H9 (cell line): ENCODE data around the gene EPAS1. TPM values are rescaled to one million over a fixed set of nuclear protein-coding genes. Genes with fewer than 3 reads are reported as not detected.

Experiments used
- DNase-seq: peaks from one replicate; pipeline ENCODE4 v3.0.0-alpha.2; 2017
- H2AFZ ChIP-seq: one replicate; pipeline ENCODE4 v1.6.1; 2013; ENCODE audit warnings: mild to moderate bottlenecking, low read length, control low read depth, moderate library complexity
- H2AK5ac ChIP-seq: 2 replicates; pipeline ENCODE4 v1.6.1; 2013; ENCODE audit warnings: low read length, control low read depth, mixed read lengths; ENCODE audit not compliant: insufficient read length
- H2BK120ac ChIP-seq: one replicate; pipeline ENCODE4 v1.6.1; 2013; ENCODE audit warnings: low read depth, mild to moderate bottlenecking, low read length, control low read depth, inconsistent platforms; ENCODE audit not compliant: poor library complexity, severe bottlenecking
- H2BK12ac ChIP-seq: 2 replicates; pipeline ENCODE4 v1.6.1; 2013; ENCODE audit warnings: low read length, control low read depth, mixed read lengths, low read depth; ENCODE audit not compliant: insufficient read length
- H2BK15ac ChIP-seq: 2 replicates; pipeline ENCODE4 v1.6.1; 2013; ENCODE audit warnings: low read depth, low read length, control low read depth
- H2BK20ac ChIP-seq: one replicate; pipeline ENCODE4 v1.6.1; 2013; ENCODE audit warnings: low read depth, mild to moderate bottlenecking, low read length, control low read depth, inconsistent platforms; ENCODE audit not compliant: poor library complexity, severe bottlenecking
- H2BK5ac ChIP-seq: 2 replicates; pipeline ENCODE4 v1.6.1; 2013; ENCODE audit warnings: low read length, control low read depth, mixed read lengths; ENCODE audit not compliant: insufficient read length
- H3K14ac ChIP-seq: 2 replicates; pipeline ENCODE4 v1.6.1; 2013; ENCODE audit warnings: low read length, control low read depth; ENCODE audit not compliant: insufficient read depth
- H3K18ac ChIP-seq: 2 replicates; pipeline ENCODE4 v1.6.1; 2013; ENCODE audit warnings: low read depth, mild to moderate bottlenecking, mixed read lengths, low read length, control low read depth; ENCODE audit not compliant: insufficient read length
- H3K23ac ChIP-seq: 2 replicates; pipeline ENCODE4 v1.6.1; 2013; ENCODE audit warnings: low read length, control low read depth, mixed read lengths, low read depth; ENCODE audit not compliant: insufficient read length
- H3K23me2 ChIP-seq: 2 replicates; pipeline ENCODE4 v1.6.1; 2013; ENCODE audit warnings: low read depth, mild to moderate bottlenecking, mixed read lengths, low read length, control low read depth; ENCODE audit not compliant: insufficient read length, poor library complexity, severe bottlenecking
- H3K27ac ChIP-seq: 2 replicates; pipeline ENCODE4 v1.5.1; 2013; ENCODE audit warnings: low read length, control low read depth, mixed read lengths, low read depth; ENCODE audit not compliant: insufficient read length
- H3K27me3 ChIP-seq: 2 replicates; pipeline ENCODE4 v1.6.1; 2013; ENCODE audit warnings: low read length, control low read depth, inconsistent platforms; ENCODE audit not compliant: insufficient read depth
- H3K4ac ChIP-seq: 2 replicates; pipeline ENCODE4 v1.6.1; 2013; ENCODE audit warnings: low read depth, mild to moderate bottlenecking, control low read depth, inconsistent platforms, low read length, moderate library complexity
- H3K4me1 ChIP-seq: 2 replicates; pipeline ENCODE4 v1.6.1; 2013; ENCODE audit warnings: low read length, control low read depth, inconsistent platforms; ENCODE audit not compliant: insufficient read depth
- H3K4me2 ChIP-seq: 2 replicates; pipeline ENCODE4 v1.6.1; 2013; ENCODE audit warnings: low read length, control low read depth, mixed read lengths; ENCODE audit not compliant: insufficient read length, insufficient read depth
- H3K56ac ChIP-seq: 2 replicates; pipeline ENCODE4 v1.6.1; 2013; ENCODE audit warnings: low read depth, mild to moderate bottlenecking, mixed read lengths, low read length, control low read depth; ENCODE audit not compliant: insufficient read length
- H3K79me1 ChIP-seq: 2 replicates; pipeline ENCODE4 v1.6.1; 2013; ENCODE audit warnings: low read depth, mild to moderate bottlenecking, moderate library complexity, low read length, control low read depth, inconsistent platforms; ENCODE audit not compliant: insufficient read depth, poor library complexity, severe bottlenecking
- H3K79me2 ChIP-seq: 2 replicates; pipeline ENCODE4 v1.6.1; 2013; ENCODE audit warnings: low read length, control low read depth, inconsistent platforms; ENCODE audit not compliant: insufficient read depth
- H3K9ac ChIP-seq: 2 replicates; pipeline ENCODE4 v1.6.1; 2013; ENCODE audit warnings: low read length, control low read depth, mixed read lengths; ENCODE audit not compliant: insufficient read length; ENCODE audit errors: extremely low read depth
- H3K9me3 ChIP-seq: one replicate; pipeline ENCODE4 v1.6.1; 2013; ENCODE audit warnings: low read depth, low read length, inconsistent platforms; ENCODE audit not compliant: control insufficient read depth
- H3T11ph ChIP-seq: one replicate; pipeline ENCODE4 v1.6.1; 2013; ENCODE audit warnings: mild to moderate bottlenecking, low read length, control low read depth, inconsistent platforms
- H4K20me1 ChIP-seq: one replicate; pipeline ENCODE4 v1.6.1; 2013; ENCODE audit not compliant: control insufficient read depth, insufficient read length, insufficient read depth
- H4K5ac ChIP-seq: 2 replicates; pipeline ENCODE4 v1.6.1; 2013; ENCODE audit warnings: low read depth, mild to moderate bottlenecking, mixed read lengths, low read length, control low read depth; ENCODE audit not compliant: insufficient read length
- H4K8ac ChIP-seq: replicated peaks from 2 replicates; pipeline ENCODE4 v1.6.1; 2013; ENCODE audit warnings: low read length, control low read depth, mixed read lengths, low read depth; ENCODE audit not compliant: insufficient read length
- H4K91ac ChIP-seq: 2 replicates; pipeline ENCODE4 v1.6.1; 2013; ENCODE audit warnings: low read depth, mild to moderate bottlenecking, moderate library complexity, mixed read lengths, low read length, control low read depth; ENCODE audit not compliant: insufficient read length
- H3K27ac Mint-ChIP-seq, 3 experiments: 2 replicates in 2 of 3; 3 replicates in 1 of 3; pipeline ENCODE4 v1.8.0; 2020 to 2021; ENCODE audit warnings: mixed read lengths in 3 of 3, mild to moderate bottlenecking in 1 of 3, moderate library complexity in 1 of 3
- H3K27me3 Mint-ChIP-seq: 2 replicates; pipeline ENCODE4 v1.8.0; 2021; ENCODE audit warnings: low read depth, mild to moderate bottlenecking, moderate library complexity, mixed read lengths
- H3K36me3 Mint-ChIP-seq, 3 experiments: 2 replicates in 2 of 3; 3 replicates in 1 of 3; pipeline ENCODE4 v1.8.0; 2020 to 2021; ENCODE audit warnings: low read depth in 3 of 3, mixed read lengths in 3 of 3; ENCODE audit not compliant: insufficient read depth in 1 of 3
- H3K4me1 Mint-ChIP-seq, 2 experiments: 2 replicates each; pipeline ENCODE4 v1.8.0; 2020; ENCODE audit warnings: mixed read lengths in 2 of 2
- H3K4me3 Mint-ChIP-seq, 2 experiments: 2 replicates in 1 of 2; 3 replicates in 1 of 2; pipeline ENCODE4 v1.8.0; 2020 to 2021; ENCODE audit warnings: mild to moderate bottlenecking in 2 of 2, mixed read lengths in 2 of 2, moderate library complexity in 1 of 2
- H3K9me3 Mint-ChIP-seq, 2 experiments: 2 replicates in 1 of 2; 3 replicates in 1 of 2; pipeline ENCODE4 v1.8.0; 2020; ENCODE audit warnings: mild to moderate bottlenecking in 2 of 2, mixed read lengths in 2 of 2, moderate library complexity in 1 of 2
- CTCF ChIP-seq: fragments of 200-600 bp; sonication (generic); conservative IDR thresholded peaks from 3 replicates; pipeline ENCODE4 v1.8.0; 2021; ENCODE audit warnings: antibody characterized with exemption, mild to moderate bottlenecking
- WGBS: extraction: QIAGEN DNeasy Blood & Tissue Kit; methylation state at CpG from one replicate; pipeline ENCODE4 v1.1.7; 2013; ENCODE audit warnings: missing lambda C conversion rate, low lambda C conversion rate, mixed read lengths; ENCODE audit not compliant: insufficient read length; ENCODE audit errors: extremely low coverage; 5-methylcytosine and 5-hydroxymethylcytosine counted together
- total RNA-seq: library from RNA; stranded (reverse); gene quantifications from 2 replicates; pipeline ENCODE4 v1.2.1, GENCODE V29; 2021

The EPAS1 gene
- total RNA-seq, 1 experiment from 2014 or later: 1.1 TPM

DNA sequence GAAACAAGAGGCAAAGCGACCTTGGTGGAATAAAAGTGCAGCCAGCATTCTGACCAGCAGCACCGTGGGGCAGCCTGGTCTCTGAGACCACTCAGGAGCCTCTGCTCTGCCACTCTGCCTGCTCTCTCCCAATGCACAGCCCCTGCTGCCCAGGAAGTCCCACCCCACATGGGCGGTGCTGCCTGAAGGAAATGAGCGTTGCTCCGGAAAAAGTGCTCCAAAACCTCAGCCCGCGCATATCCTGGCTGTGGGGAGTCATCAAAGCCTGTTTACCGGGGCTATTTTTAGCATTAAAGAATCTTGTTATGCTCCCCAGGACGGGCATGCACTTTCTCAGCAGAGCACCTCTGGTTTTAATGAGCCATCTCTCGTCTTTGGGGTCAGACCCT lies 54.5 kb downstream of the EPAS1 start:
- Histone ChIP-seq H3T11ph (no peak overlapping the region), H3K23me2 (no peaks in the 10 kb centered on the region), H2BK120ac (no peak overlapping the region), H3K79me1 (no peaks in the 10 kb centered on the region), H3K4ac (no peak overlapping the region), H2AK5ac (no peak overlapping the region), H3K27ac (no peak overlapping the region), H2AFZ (no peak overlapping the region), H4K91ac (no peak overlapping the region), H3K9ac (no peak overlapping the region), H2BK5ac (no peak overlapping the region), H2BK12ac (no peak overlapping the region), H3K4me1 (no peaks in the 10 kb centered on the region; the same call in 1 of the 2 replicates), H3K27me3 (no peaks in the 10 kb centered on the region), H2BK15ac (no peak overlapping the region), H4K8ac (no peak overlapping the region), H3K23ac (no peak overlapping the region), H4K20me1 (no peaks in the 10 kb centered on the region), H3K14ac (no peak overlapping the region), H3K56ac (no peak overlapping the region), H4K5ac (no peak overlapping the region), H2BK20ac (no peak overlapping the region), H3K4me2 (no peak overlapping the region), H3K9me3 (no peaks in the 10 kb centered on the region), H3K79me2 (no peaks in the 10 kb centered on the region), H3K18ac (no peak overlapping the region)
- Mint-ChIP-seq H3K27me3 (peaks cover 2% of the 10 kb centered on the region; the same call in 1 of the 2 replicates), H3K27ac (no peak overlapping the region), H3K4me3 (no peak overlapping the region), H3K9me3 (no peaks in the 10 kb centered on the region), H3K4me1 (peaks cover 13 to 20% of the 10 kb centered on the region in 2 experiments), H3K36me3 (no peaks in the 10 kb centered on the region)
- no peak for DNase-seq
- no CpG with 5 or more reads among the region's 10 CpGs for WGBS
- no peak for TF ChIP-seq CTCF
